ENCODE measurements around the gene RGS12. TPM values are rescaled to one million over a fixed set of nuclear protein-coding genes. Genes with fewer than 3 reads are reported as not detected.

RGS12 gene
- total RNA-seq, 2 experiments from 2014 or later = 1.3 to 2.2 TPM

GRCh38 chr4:3305610-3306371, 13.0 kb downstream of the RGS12 start:
- ChIA-PET CTCF (no interaction called here), POLR2A (no interaction called here)

- CTCF ChIA-PET = interaction anchor here (0.5 kb wide), 1 partner anchor 311 kb away, joined by 4 read pairs; no protein-coding TSS in a partner anchor
- POLR2A ChIA-PET = no interaction called here
Observed at GRCh38 chr4:3306450-3306849, 13.6 kb downstream of the RGS12 start.

GRCh38 chr4:3307060-3307459, 14.2 kb downstream of the RGS12 start:
- CTCF ChIA-PET = interaction anchor here (0.5 kb wide), 1 partner anchor 311 kb away, joined by 4 read pairs; no protein-coding TSS in a partner anchor
- POLR2A ChIA-PET = no interaction called here

- ChIA-PET CTCF (no interaction called here), POLR2A (no interaction called here)
Observed at GRCh38 chr4:3307486-3307885, 14.7 kb downstream of the RGS12 start.

- ChIA-PET POLR2A (no interaction called here), CTCF (no interaction called here)
Observed at GRCh38 chr4:3307891-3308575, 15.2 kb downstream of the RGS12 start.

- POLR2A ChIA-PET = no interaction called here
- CTCF ChIA-PET = no interaction called here
Observed at GRCh38 chr4:3308691-3309090, 15.9 kb downstream of the RGS12 start.

- CTCF ChIA-PET = no interaction called here
- POLR2A ChIA-PET = no interaction called here
Observed at GRCh38 chr4:3310301-3311094, 17.7 kb downstream of the RGS12 start.

GRCh38 chr4:3311095-3311372, 18.2 kb downstream of the RGS12 start:
- ChIA-PET CTCF (no interaction called here), POLR2A (no interaction called here)

GRCh38 chr4:3311489-3312171, 18.8 kb downstream of the RGS12 start:
- ChIA-PET POLR2A (no interaction called here), CTCF (no interaction called here)

- ChIA-PET CTCF (no interaction called here), POLR2A (no interaction called here)
Observed at GRCh38 chr4:3312362-3312761, 19.5 kb downstream of the RGS12 start.

GRCh38 chr4:3313139-3313538, 20.3 kb downstream of the RGS12 start:
- POLR2A ChIA-PET = no interaction called here
- CTCF ChIA-PET = no interaction called here

- POLR2A ChIA-PET = no interaction called here
- CTCF ChIA-PET = no interaction called here
Observed at GRCh38 chr4:3313556-3314228, 20.9 kb downstream of the RGS12 start.

- POLR2A ChIA-PET = no interaction called here
- CTCF ChIA-PET = no interaction called here
Observed at GRCh38 chr4:3314706-3315260, 22.0 kb downstream of the RGS12 start.

- POLR2A ChIA-PET = no interaction called here
- CTCF ChIA-PET = no interaction called here
Observed at GRCh38 chr4:3315566-3315965, 22.7 kb downstream of the RGS12 start.

GRCh38 chr4:3316146-3316545, 23.3 kb downstream of the RGS12 start:
- ChIA-PET CTCF (no interaction called here), POLR2A (no interaction called here)

GRCh38 chr4:3317011-3317655, 24.3 kb downstream of the RGS12 start:
- ChIA-PET CTCF (no interaction called here), POLR2A (interaction anchor here (0.7 kb wide), 1 partner anchor 539 kb away, joined by 3 read pairs; no protein-coding TSS in a partner anchor)

GRCh38 chr4:3317656-3318211, 24.9 kb downstream of the RGS12 start:
- ChIA-PET POLR2A (interaction anchor here (0.7 kb wide), 1 partner anchor 539 kb away, joined by 3 read pairs; no protein-coding TSS in a partner anchor), CTCF (no interaction called here)

GRCh38 chr4:3318561-3319021, 25.8 kb downstream of the RGS12 start:
- POLR2A ChIA-PET = no interaction called here

More at GRCh38 chr4:3318561-3319021, 25.8 kb downstream of the RGS12 start:
- CTCF ChIA-PET = no interaction called here

All from activated CD8-positive, alpha-beta memory T cell treated with anti-CD3 and anti-CD28 coated beads for 36 hours (primary cell).